HUDEP-2 (cell line): ENCODE data around the gene USH1C.
A peak's percentile ranks its signal among the peaks of the same experiment; 100 is the strongest.

Experiments used
- DNase-seq, 76 experiments: peaks; one replicate each; lab custom pipeline; 2025; ENCODE audit not compliant: unreplicated experiment in 76 of 76; lab: John Stamatoyannopoulos, UW

Gene USH1C

GRCh38 chr11:17544181-17544622 is at the start of gene USH1C:
Gene USH1C, minus strand, starts transcription at chr11:17544416. Its CDS starts 109 bp downstream, at chr11:17544307.
- peak in 26 of 76 experiments; percentile 3 to 44 (median 18) for DNase-seq

GRCh38 chr11:17593466-17594245 is 49.4 kb upstream of the USH1C start:
- no peak for DNase-seq

GRCh38 chr11:17591293-17591692 is 47.1 kb upstream of the USH1C start:
- no peak for DNase-seq

GRCh38 chr11:17590463-17590862 is 46.2 kb upstream of the USH1C start:
- no peak for DNase-seq

GRCh38 chr11:17588721-17589120 is 44.5 kb upstream of the USH1C start:
- DNase-seq: no peak

- no peak for DNase-seq
Measured at GRCh38 chr11:17588166-17588565, 44.0 kb upstream of the USH1C start.

GRCh38 chr11:17585911-17586695 is 41.9 kb upstream of the USH1C start:
- DNase-seq: no peak

- DNase-seq: no peak
Measured at GRCh38 chr11:17581732-17582053, 37.5 kb upstream of the USH1C start.

- no peak for DNase-seq
Measured at GRCh38 chr11:17581036-17581731, 37.0 kb upstream of the USH1C start.

- DNase-seq: no peak
Measured at GRCh38 chr11:17580271-17580670, 36.1 kb upstream of the USH1C start.

- no peak for DNase-seq
Measured at GRCh38 chr11:17579451-17579850, 35.2 kb upstream of the USH1C start.

- DNase-seq: no peak
Measured at GRCh38 chr11:17578958-17579357, 34.7 kb upstream of the USH1C start.

GRCh38 chr11:17578296-17578695 is 34.1 kb upstream of the USH1C start:
- DNase-seq: no peak

- no peak for DNase-seq
Measured at GRCh38 chr11:17575431-17576425, 31.5 kb upstream of the USH1C start.

GRCh38 chr11:17574141-17575091 is 30.2 kb upstream of the USH1C start:
- DNase-seq: no peak

GRCh38 chr11:17573526-17573925 is 29.3 kb upstream of the USH1C start:
- no peak for DNase-seq

- DNase-seq: no peak
Measured at GRCh38 chr11:17572791-17573460, 28.7 kb upstream of the USH1C start.

- DNase-seq: peak in 2 of 76 experiments; percentile 4 to 17
Measured at GRCh38 chr11:17572359-17572690, 28.1 kb upstream of the USH1C start.
